ENCODE results near the gene HOXD4.

Gene HOXD4

DNA sequence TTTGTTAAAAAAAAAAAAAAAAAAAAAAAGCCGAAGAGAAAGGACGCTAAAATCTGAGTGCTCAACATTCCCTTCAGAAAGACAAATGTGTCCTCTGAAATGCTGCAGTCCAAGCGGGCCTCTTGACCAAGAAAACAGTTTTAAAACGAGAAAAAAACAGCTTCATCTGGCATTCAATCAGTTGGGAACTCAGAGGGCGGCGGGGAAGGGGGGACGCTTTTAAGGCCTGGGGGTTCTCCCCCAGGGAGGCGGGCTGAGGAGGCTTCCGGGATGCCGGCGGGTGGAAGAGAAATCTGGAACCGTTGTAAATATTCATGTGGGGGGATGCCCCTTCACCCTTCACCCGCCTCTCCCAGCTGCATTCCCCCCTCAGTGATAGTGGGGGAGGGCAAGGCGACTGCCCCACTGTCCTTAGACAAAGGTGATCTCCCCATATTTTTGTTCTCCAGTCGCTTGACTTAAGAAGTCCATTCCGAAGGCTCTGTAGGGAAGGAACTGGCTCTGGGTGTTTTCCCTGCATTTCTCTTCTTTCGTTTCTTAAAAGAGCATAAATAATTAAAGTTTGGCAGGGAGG, 47.5 kb upstream of the HOXD4 start:
- POLR2A ChIA-PET = interaction anchor here (0.7 to 4.2 kb wide), 9 partner anchors 9 to 918 kb away, joined by 3 to 75 read pairs (median 6); partner anchors contain the start of genes HOXD13, HOXD8 and LNPK
- CTCF ChIA-PET = interaction anchor here (0.6 to 2.2 kb wide), 6 partner anchors 15 to 852 kb away, joined by 3 to 4 read pairs (median 4); no protein-coding TSS in a partner anchor
- Histone ChIP-seq H3K4me3 (ENCODE audit: low read depth, low read length) (peak overlapping the region; percentile 74), H3K4me1 (ENCODE audit: control insufficient read depth, insufficient read depth, low read length) (peaks cover 4% of the 10 kb centered on the region), H3K27ac (ENCODE audit: extremely low read depth, low read depth, low read length) (peak overlapping the region; percentile 100), H3K36me3 (ENCODE audit: control insufficient read depth in 2 of 2, insufficient read depth in 1 of 2, low read length in 2 of 2) (peaks cover 0 to 1% of the 10 kb centered on the region in 2 experiments; a peak in 2 of 3 replicates), H3K9me3 (ENCODE audit: control insufficient read depth, insufficient read depth, low read depth, low read length) (no peaks in the 10 kb centered on the region)
- TF ChIP-seq WT1 (tag by site-specific recombination; IDR thresholded peaks at IDR 0.05) = no peak
- TF ChIP-seq, protein P1, sequence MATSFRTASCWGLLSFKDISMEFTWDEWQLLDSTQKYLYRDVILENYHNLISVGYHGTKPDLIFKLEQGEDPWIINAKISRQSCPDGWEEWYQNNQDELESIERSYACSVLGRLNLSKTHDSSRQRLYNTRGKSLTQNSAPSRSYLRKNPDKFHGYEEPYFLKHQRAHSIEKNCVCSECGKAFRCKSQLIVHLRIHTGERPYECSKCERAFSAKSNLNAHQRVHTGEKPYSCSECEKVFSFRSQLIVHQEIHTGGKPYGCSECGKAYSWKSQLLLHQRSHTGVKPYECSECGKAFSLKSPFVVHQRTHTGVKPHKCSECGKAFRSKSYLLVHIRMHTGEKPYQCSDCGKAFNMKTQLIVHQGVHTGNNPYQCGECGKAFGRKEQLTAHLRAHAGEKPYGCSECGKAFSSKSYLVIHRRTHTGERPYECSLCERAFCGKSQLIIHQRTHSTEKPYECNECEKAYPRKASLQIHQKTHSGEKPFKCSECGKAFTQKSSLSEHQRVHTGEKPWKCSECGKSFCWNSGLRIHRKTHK (tag by site-specific recombination; IDR thresholded peaks at IDR 0.05) = no peak
- TF ChIP-seq ZFP3 (tag by site-specific recombination; IDR thresholded peaks at IDR 0.05; ENCODE audit: low read depth) = no peak
- peak; percentile 84 for TF ChIP-seq GLIS1 (tag by site-specific recombination; IDR thresholded peaks at IDR 0.05)
- TF ChIP-seq ZNF266 (tag by site-specific recombination; IDR thresholded peaks at IDR 0.05; ENCODE audit: low read depth) = no peak
- TF ChIP-seq MZF1 (tag by site-specific recombination; IDR thresholded peaks at IDR 0.05; ENCODE audit: borderline replicate concordance) = no peak
- no peak for TF ChIP-seq ZNF214 (tag by site-specific recombination; IDR thresholded peaks at IDR 0.05; ENCODE audit: borderline replicate concordance)
- no peak for TF ChIP-seq ZNF830 (tag by site-specific recombination; IDR thresholded peaks at IDR 0.05; ENCODE audit: low read depth)
- no peak for TF ChIP-seq ZNF140 (tag by site-specific recombination; IDR thresholded peaks at IDR 0.05)
- no peak for TF ChIP-seq ZNF544 (tag by site-specific recombination; IDR thresholded peaks at IDR 0.05)
- TF ChIP-seq, protein P2, sequence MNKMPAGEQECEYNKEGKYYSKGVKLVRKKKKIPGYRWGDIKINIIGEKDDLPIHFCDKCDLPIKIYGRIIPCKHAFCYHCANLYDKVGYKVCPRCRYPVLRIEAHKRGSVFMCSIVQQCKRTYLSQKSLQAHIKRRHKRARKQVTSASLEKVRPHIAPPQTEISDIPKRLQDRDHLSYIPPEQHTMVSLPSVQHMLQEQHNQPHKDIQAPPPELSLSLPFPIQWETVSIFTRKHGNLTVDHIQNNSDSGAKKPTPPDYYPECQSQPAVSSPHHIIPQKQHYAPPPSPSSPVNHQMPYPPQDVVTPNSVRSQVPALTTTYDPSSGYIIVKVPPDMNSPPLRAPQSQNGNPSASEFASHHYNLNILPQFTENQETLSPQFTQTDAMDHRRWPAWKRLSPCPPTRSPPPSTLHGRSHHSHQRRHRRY (tag by site-specific recombination; IDR thresholded peaks at IDR 0.05) = no peak
- TF ChIP-seq ZNF610 (tag by site-specific recombination; IDR thresholded peaks at IDR 0.05; ENCODE audit: borderline replicate concordance) = no peak
- TF ChIP-seq GLIS2 (tag by site-specific recombination; IDR thresholded peaks at IDR 0.05) = peak; percentile 57
- TF ChIP-seq ZNF473 (tag by site-specific recombination; IDR thresholded peaks at IDR 0.05) = no peak
- TF ChIP-seq ZNF785 (tag by site-specific recombination; IDR thresholded peaks at IDR 0.05) = no peak
- no peak for TF ChIP-seq MEIS1 (CRISPR knock-in tag; IDR thresholded peaks at IDR 0.05; ENCODE audit: borderline replicate concordance)
- peak; percentile 38 for TF ChIP-seq ZIC2 (tag by site-specific recombination; IDR thresholded peaks at IDR 0.05)
- no peak; the same call in 1 of the 2 replicates for TF ChIP-seq IKZF3 (tag by site-specific recombination; IDR thresholded peaks at IDR 0.05)
- TF ChIP-seq, protein P3, sequence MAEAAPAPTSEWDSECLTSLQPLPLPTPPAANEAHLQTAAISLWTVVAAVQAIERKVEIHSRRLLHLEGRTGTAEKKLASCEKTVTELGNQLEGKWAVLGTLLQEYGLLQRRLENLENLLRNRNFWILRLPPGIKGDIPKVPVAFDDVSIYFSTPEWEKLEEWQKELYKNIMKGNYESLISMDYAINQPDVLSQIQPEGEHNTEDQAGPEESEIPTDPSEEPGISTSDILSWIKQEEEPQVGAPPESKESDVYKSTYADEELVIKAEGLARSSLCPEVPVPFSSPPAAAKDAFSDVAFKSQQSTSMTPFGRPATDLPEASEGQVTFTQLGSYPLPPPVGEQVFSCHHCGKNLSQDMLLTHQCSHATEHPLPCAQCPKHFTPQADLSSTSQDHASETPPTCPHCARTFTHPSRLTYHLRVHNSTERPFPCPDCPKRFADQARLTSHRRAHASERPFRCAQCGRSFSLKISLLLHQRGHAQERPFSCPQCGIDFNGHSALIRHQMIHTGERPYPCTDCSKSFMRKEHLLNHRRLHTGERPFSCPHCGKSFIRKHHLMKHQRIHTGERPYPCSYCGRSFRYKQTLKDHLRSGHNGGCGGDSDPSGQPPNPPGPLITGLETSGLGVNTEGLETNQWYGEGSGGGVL (tag by site-specific recombination; IDR thresholded peaks at IDR 0.05) = peak; percentile 92
- no peak for TF ChIP-seq ZNF658 (tag by site-specific recombination; IDR thresholded peaks at IDR 0.05)
- peak; percentile 62 for TF ChIP-seq ZNF366 (tag by site-specific recombination; conservative IDR thresholded peaks at IDR 0.05)
- TF ChIP-seq OVOL3 (tag by site-specific recombination; IDR thresholded peaks at IDR 0.05) = no peak
- TF ChIP-seq ZNF324 (tag by site-specific recombination; IDR thresholded peaks at IDR 0.05) = no peak
- TF ChIP-seq, protein P4, sequence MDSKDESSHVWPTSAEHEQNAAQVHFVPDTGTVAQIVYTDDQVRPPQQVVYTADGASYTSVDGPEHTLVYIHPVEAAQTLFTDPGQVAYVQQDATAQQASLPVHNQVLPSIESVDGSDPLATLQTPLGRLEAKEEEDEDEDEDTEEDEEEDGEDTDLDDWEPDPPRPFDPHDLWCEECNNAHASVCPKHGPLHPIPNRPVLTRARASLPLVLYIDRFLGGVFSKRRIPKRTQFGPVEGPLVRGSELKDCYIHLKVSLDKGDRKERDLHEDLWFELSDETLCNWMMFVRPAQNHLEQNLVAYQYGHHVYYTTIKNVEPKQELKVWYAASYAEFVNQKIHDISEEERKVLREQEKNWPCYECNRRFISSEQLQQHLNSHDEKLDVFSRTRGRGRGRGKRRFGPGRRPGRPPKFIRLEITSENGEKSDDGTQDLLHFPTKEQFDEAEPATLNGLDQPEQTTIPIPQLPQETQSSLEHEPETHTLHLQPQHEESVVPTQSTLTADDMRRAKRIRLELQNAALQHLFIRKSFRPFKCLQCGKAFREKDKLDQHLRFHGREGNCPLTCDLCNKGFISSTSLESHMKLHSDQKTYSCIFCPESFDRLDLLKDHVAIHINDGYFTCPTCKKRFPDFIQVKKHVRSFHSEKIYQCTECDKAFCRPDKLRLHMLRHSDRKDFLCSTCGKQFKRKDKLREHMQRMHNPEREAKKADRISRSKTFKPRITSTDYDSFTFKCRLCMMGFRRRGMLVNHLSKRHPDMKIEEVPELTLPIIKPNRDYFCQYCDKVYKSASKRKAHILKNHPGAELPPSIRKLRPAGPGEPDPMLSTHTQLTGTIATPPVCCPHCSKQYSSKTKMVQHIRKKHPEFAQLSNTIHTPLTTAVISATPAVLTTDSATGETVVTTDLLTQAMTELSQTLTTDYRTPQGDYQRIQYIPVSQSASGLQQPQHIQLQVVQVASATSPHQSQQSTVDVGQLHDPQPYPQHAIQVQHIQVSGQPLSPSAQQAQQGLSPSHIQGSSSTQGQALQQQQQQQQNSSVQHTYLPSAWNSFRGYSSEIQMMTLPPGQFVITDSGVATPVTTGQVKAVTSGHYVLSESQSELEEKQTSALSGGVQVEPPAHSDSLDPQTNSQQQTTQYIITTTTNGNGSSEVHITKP (tag by site-specific recombination; IDR thresholded peaks at IDR 0.05) = peak; percentile 23
- no peak for TF ChIP-seq ZNF16 (tag by site-specific recombination; IDR thresholded peaks at IDR 0.05; ENCODE audit: low read depth)
- TF ChIP-seq SP2 (tag by site-specific recombination; IDR thresholded peaks at IDR 0.05) = peak; percentile 50
- TF ChIP-seq, protein P5, sequence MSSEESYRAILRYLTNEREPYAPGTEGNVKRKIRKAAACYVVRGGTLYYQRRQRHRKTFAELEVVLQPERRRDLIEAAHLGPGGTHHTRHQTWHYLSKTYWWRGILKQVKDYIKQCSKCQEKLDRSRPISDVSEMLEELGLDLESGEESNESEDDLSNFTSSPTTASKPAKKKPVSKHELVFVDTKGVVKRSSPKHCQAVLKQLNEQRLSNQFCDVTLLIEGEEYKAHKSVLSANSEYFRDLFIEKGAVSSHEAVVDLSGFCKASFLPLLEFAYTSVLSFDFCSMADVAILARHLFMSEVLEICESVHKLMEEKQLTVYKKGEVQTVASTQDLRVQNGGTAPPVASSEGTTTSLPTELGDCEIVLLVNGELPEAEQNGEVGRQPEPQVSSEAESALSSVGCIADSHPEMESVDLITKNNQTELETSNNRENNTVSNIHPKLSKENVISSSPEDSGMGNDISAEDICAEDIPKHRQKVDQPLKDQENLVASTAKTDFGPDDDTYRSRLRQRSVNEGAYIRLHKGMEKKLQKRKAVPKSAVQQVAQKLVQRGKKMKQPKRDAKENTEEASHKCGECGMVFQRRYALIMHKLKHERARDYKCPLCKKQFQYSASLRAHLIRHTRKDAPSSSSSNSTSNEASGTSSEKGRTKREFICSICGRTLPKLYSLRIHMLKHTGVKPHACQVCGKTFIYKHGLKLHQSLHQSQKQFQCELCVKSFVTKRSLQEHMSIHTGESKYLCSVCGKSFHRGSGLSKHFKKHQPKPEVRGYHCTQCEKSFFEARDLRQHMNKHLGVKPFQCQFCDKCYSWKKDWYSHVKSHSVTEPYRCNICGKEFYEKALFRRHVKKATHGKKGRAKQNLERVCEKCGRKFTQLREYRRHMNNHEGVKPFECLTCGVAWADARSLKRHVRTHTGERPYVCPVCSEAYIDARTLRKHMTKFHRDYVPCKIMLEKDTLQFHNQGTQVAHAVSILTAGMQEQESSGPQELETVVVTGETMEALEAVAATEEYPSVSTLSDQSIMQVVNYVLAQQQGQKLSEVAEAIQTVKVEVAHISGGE (tag by site-specific recombination; conservative IDR thresholded peaks at IDR 0.05; ENCODE audit: low read depth) = no peak
